ENCODE measurements around the gene EPHB2.
"Not testable (repeated sequence)": the region's sequence is repeated elsewhere in the genome, so short reads cannot be mapped to it uniquely, and the experiment has no call there.

The EPHB2 gene

DNA sequence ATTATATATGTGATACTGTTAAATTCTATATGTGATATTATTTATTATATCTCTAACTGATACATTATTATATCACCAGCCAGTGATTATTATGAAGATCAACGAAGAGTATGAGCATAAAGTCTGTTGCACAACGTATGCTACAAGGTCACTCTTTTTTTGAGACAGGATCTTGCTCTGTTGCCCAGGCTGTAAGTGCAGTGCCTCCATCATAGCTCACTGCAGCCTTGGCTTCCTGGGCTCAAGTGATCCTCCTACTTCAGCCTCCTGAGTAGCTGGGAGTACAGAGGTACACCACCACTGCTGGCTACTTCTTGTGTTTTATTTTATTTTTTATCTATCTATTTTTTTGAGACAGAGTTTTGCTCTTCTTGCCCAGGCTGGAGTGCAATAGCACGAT lies 14.0 kb upstream of the EPHB2 start:
- Histone ChIP-seq H3K4me3 (ENCODE audit: low read length) (no peak overlapping the region), H3K4me1 (ENCODE audit: control insufficient read depth, low read depth, low read length) (no peaks in the 10 kb centered on the region), H3K27me3 (ENCODE audit: control insufficient read depth, insufficient read depth, low read length) (no peaks in the 10 kb centered on the region), H3K9me3 (ENCODE audit: control insufficient read depth, low read depth, low read length) (no peaks in the 10 kb centered on the region), H3K9ac (ENCODE audit: low read length) (no peak overlapping the region), H3K36me3 (ENCODE audit: control insufficient read depth, low read depth, low read length) (no peaks in the 10 kb centered on the region), H3K27ac (ENCODE audit: low read length) (no peak overlapping the region)

DNA sequence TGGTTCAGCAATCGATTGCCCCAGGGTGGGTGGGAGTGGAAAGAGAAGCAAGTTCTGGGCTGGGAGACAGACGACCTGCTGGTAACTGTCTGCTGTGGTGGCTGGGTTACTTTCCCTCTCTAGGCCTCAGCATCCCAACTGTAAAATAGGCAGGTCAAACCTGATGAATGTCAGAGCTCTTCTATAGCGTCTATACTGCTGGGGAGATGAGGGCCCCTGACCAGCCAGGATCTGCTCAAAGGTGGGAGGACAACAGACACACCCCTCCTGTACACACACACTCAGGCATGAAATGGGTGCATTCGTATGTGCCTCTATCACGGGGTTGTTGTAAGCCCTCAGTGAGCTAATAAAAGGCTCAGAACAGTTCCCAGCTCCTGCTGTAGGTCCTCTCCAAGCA lies 12.7 kb upstream of the EPHB2 start:
- no peak overlapping the region for H3K4me3 ChIP-seq (ENCODE audit: low read length)

DNA sequence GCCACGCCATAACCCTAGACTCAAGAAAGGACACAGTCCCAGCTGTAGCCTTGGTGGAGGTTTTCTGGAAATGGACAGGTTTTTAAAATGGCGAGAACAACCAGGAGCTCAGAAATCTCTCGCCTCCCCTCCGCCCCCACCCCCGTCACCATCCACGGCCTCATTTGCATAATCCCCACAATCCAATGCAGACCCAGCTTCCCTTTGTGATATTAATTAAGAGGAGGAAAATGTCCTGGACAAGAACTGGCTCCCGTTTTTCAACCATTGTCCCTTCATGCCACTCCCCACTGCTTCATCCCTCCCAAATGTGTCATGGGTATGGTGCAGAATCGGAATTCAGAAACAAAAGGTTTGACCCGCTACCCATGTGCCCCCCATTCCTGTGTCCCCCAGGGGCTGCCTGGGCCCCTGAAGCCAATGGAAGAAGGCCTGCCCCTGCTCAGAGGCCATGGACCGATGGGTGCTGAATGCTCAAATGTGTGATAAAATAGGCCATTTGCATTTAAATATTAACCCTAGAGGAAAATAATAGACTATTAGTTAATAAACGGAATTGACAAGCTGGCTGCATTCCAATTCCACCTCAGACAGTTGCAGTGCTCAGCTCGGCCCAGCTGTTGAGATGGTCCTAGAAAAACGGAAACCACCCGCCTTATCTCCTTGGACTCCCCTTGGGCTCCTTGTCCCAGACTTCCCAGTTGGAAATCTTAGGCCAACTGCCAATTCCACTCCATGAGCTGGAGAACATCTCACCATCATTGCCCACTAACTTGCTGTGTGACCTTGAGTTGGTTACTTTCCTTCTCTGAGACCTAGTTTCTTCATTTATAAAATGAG lies 10.7 kb upstream of the EPHB2 start:
- H3K27ac ChIP-seq (ENCODE audit: low read length): no peak overlapping the region
- no peak overlapping the region for H3K4me3 ChIP-seq (ENCODE audit: low read length)
- H3K9me3 ChIP-seq (ENCODE audit: control insufficient read depth, low read depth, low read length): no peaks in the 10 kb centered on the region
- H3K9ac ChIP-seq (ENCODE audit: low read length): no peak overlapping the region
- H3K4me1 ChIP-seq (ENCODE audit: control insufficient read depth, low read depth, low read length): no peaks in the 10 kb centered on the region
- H3K27me3 ChIP-seq (ENCODE audit: control insufficient read depth, insufficient read depth, low read length): no peaks in the 10 kb centered on the region
- no peaks in the 10 kb centered on the region for H3K36me3 ChIP-seq (ENCODE audit: control insufficient read depth, low read depth, low read length)

More for the DNA sequence above, 12.7 kb upstream of the EPHB2 start:
- Histone ChIP-seq H3K4me1 (ENCODE audit: control insufficient read depth, low read depth, low read length) (no peaks in the 10 kb centered on the region), H3K27me3 (ENCODE audit: control insufficient read depth, insufficient read depth, low read length) (no peaks in the 10 kb centered on the region), H3K27ac (ENCODE audit: low read length) (no peak overlapping the region), H3K9me3 (ENCODE audit: control insufficient read depth, low read depth, low read length) (no peaks in the 10 kb centered on the region), H3K36me3 (ENCODE audit: control insufficient read depth, low read depth, low read length) (no peaks in the 10 kb centered on the region), H3K9ac (ENCODE audit: low read length) (no peak overlapping the region)

DNA sequence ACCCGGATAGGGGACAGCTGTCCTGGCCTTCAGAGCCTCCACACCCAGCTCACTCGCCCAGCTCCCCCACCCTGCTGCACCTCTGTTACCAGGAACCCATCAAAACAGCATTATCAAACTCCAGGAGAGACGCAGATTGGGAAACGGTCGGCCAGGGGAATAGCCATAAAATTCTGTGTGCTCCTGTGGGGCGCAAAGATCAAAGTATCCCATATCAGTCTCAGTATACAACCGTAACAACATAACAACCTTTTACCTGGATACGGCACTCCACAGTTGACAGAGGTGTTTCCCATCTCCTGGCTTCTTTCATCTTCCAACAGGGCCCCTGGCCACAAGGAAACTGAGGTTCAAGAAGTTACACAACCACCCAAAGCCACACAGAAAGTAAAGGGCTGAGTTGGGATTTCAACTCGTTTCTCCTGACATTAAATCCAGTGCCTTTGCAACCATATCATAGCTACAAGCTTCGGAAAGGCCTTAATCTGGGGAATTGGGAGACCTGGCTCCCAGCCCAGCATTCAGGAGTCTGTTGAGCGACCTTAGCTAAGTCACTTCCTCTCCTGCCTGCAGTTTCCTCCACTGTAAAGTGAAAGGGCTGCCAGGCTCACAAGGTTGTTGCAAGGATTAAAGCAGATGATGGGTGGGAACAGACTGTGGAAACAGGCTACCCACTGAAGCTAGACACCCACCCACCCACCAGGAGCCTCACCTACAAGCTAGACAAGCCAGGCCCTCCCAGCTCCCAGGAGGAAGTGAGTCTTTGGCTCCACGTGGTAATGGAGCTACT lies 8.1 kb upstream of the EPHB2 start:
- no peaks in the 10 kb centered on the region for H3K27me3 ChIP-seq (ENCODE audit: control insufficient read depth, insufficient read depth, low read length)
- H3K9ac ChIP-seq (ENCODE audit: low read length): no peak overlapping the region
- H3K27ac ChIP-seq (ENCODE audit: low read length): no peak overlapping the region
- no peaks in the 10 kb centered on the region for H3K9me3 ChIP-seq (ENCODE audit: control insufficient read depth, low read depth, low read length)
- H3K4me3 ChIP-seq (ENCODE audit: low read length): no peak overlapping the region
- H3K36me3 ChIP-seq (ENCODE audit: control insufficient read depth, low read depth, low read length): no peaks in the 10 kb centered on the region
- no peaks in the 10 kb centered on the region for H3K4me1 ChIP-seq (ENCODE audit: control insufficient read depth, low read depth, low read length)

DNA sequence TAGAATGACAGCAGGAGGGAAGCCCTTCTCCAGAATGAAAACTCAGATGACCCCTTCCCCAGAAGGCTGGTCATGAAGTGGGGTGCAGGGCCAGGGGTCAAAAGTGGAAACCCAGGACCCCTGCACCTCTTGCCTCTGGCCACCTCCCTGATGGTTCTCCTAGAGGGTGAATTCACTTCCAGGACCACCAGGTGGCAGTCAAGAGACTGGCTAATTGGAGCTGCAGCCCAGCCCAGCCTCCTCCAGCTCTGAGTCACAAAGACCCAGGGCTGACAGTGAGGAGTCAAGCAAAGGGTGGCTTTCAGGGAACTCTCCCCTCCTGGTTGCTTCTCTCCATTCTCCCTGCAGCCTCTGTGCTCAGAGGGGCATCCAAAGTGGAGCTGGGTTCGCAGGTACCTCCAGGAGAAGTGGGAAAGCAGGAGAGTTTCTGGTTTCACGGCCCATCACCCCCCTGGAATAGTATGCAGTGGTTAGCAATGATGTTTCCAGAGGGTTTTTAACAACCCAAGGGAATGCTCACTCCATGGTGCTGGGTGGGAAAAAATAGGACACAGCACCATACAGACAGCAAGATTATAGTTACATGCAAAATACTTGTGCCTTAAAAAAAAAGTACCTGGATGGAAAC lies 6.1 kb upstream of the EPHB2 start:
- Histone ChIP-seq H3K9ac (ENCODE audit: low read length) (no peak overlapping the region), H3K27ac (ENCODE audit: low read length) (no peak overlapping the region), H3K4me3 (ENCODE audit: low read length) (no peak overlapping the region)

DNA sequence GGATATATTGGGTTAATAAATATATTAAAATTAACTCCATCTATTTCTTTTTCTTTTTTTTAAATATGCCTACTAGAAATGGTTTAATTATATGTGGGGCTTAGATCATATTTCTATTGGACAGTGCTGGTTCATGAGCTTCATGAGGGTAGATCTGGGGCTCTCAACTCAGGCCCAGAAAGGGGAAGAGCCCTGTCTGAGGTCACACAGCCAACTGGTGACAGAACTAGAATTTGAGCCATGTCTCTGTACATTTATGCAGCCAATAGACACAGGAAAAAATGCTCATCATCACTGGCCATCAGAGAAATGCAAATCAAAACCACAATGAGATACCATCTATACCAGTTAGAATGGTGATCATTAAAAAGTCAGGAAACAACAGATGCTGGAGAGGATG lies 5.1 kb upstream of the EPHB2 start:
- Histone ChIP-seq H3K4me1 (ENCODE audit: control insufficient read depth, low read depth, low read length) (no peaks in the 10 kb centered on the region), H3K9ac (ENCODE audit: low read length) (no peak overlapping the region), H3K9me3 (ENCODE audit: control insufficient read depth, low read depth, low read length) (no peaks in the 10 kb centered on the region), H3K27me3 (ENCODE audit: control insufficient read depth, insufficient read depth, low read length) (peaks cover 7% of the 10 kb centered on the region), H3K36me3 (ENCODE audit: control insufficient read depth, low read depth, low read length) (no peaks in the 10 kb centered on the region), H3K27ac (ENCODE audit: low read length) (no peak overlapping the region), H3K4me3 (ENCODE audit: low read length) (no peak overlapping the region)

More for the DNA sequence above, 6.1 kb upstream of the EPHB2 start:
- H3K4me1 ChIP-seq (ENCODE audit: control insufficient read depth, low read depth, low read length): no peaks in the 10 kb centered on the region
- H3K9me3 ChIP-seq (ENCODE audit: control insufficient read depth, low read depth, low read length): no peaks in the 10 kb centered on the region
- no peaks in the 10 kb centered on the region for H3K36me3 ChIP-seq (ENCODE audit: control insufficient read depth, low read depth, low read length)
- peaks cover 4% of the 10 kb centered on the region for H3K27me3 ChIP-seq (ENCODE audit: control insufficient read depth, insufficient read depth, low read length)

DNA sequence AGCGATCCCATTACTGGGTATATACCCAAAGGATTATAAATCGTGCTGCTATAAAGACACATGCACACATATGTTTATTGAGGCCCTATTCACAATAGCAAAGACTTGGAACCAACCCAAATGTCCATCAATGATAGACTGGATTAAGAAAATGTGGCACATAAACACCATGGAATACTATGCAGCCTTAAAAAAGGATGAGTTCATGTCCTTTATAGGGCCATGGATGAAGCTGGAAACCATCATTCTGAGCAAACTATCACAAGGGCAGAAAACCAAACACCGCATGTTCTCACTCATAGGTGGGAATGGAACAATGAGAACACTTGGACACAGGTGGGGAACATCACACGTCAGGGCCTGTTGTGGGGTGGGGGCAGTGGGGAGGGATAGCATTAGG lies 4.5 kb upstream of the EPHB2 start:
- not testable (repeated sequence) for H3K36me3 ChIP-seq (ENCODE audit: control insufficient read depth, low read depth, low read length); H3K9me3 ChIP-seq (ENCODE audit: control insufficient read depth, low read depth, low read length); H3K27me3 ChIP-seq (ENCODE audit: control insufficient read depth, insufficient read depth, low read length); H3K4me3 ChIP-seq (ENCODE audit: low read length); H3K9ac ChIP-seq (ENCODE audit: low read length); H3K27ac ChIP-seq (ENCODE audit: low read length); H3K4me1 ChIP-seq (ENCODE audit: control insufficient read depth, low read depth, low read length)

DNA sequence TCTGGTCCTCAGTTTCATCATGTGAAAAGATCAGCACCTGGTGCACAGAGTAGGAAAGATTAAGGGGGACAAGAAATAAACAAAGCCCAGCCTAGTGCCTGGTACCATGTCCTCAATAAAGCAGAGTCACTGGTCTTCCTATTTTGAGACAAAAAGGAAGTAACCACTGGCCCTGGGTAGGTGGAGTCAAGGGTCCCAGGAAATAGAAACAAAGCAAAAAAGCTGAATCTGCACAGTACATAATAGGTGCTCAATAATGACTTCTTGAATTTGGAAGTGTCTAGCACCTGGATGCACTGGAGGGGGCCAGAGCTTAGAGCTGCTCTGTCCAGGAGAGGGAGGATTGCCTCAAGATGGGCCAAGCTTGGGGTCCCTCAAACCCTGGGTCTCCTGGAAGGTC lies 1.9 kb upstream of the EPHB2 start:
- no peaks in the 10 kb centered on the region for H3K36me3 ChIP-seq (ENCODE audit: control insufficient read depth, low read depth, low read length)
- H3K4me3 ChIP-seq (ENCODE audit: low read length): no peak overlapping the region
- H3K4me1 ChIP-seq (ENCODE audit: control insufficient read depth, low read depth, low read length): no peaks in the 10 kb centered on the region
- H3K27ac ChIP-seq (ENCODE audit: low read length): no peak overlapping the region
- H3K9ac ChIP-seq (ENCODE audit: low read length): no peak overlapping the region
- no peaks in the 10 kb centered on the region for H3K9me3 ChIP-seq (ENCODE audit: control insufficient read depth, low read depth, low read length)
- peaks cover 28% of the 10 kb centered on the region for H3K27me3 ChIP-seq (ENCODE audit: control insufficient read depth, insufficient read depth, low read length)

DNA sequence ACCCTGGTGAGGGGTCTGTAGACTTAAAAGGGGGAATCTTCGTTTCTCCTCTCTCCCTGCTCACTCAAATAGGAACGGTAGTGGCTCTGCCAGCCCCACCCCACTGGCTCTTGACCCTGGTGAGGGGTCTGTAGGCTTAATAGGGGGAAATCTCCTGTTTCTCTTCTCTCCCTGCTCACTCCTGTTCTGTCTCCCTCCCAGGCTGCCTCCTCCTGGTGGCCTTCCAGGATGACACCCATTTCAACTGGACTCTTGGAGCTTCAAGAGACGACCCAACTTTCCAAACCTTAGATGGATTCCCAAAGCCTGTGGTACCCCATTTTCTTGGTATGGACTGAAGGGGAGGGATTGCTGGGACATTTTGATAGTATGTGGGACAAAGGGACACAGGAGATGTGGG lies 1.4 kb upstream of the EPHB2 start:
- no peak overlapping the region for H3K9ac ChIP-seq (ENCODE audit: low read length)
- no peak overlapping the region for H3K4me3 ChIP-seq (ENCODE audit: low read length)
- H3K27me3 ChIP-seq (ENCODE audit: control insufficient read depth, insufficient read depth, low read length): peaks cover 28% of the 10 kb centered on the region
- no peaks in the 10 kb centered on the region for H3K9me3 ChIP-seq (ENCODE audit: control insufficient read depth, low read depth, low read length)
- no peak overlapping the region for H3K27ac ChIP-seq (ENCODE audit: low read length)
- no peaks in the 10 kb centered on the region for H3K36me3 ChIP-seq (ENCODE audit: control insufficient read depth, low read depth, low read length)
- no peaks in the 10 kb centered on the region for H3K4me1 ChIP-seq (ENCODE audit: control insufficient read depth, low read depth, low read length)

DNA sequence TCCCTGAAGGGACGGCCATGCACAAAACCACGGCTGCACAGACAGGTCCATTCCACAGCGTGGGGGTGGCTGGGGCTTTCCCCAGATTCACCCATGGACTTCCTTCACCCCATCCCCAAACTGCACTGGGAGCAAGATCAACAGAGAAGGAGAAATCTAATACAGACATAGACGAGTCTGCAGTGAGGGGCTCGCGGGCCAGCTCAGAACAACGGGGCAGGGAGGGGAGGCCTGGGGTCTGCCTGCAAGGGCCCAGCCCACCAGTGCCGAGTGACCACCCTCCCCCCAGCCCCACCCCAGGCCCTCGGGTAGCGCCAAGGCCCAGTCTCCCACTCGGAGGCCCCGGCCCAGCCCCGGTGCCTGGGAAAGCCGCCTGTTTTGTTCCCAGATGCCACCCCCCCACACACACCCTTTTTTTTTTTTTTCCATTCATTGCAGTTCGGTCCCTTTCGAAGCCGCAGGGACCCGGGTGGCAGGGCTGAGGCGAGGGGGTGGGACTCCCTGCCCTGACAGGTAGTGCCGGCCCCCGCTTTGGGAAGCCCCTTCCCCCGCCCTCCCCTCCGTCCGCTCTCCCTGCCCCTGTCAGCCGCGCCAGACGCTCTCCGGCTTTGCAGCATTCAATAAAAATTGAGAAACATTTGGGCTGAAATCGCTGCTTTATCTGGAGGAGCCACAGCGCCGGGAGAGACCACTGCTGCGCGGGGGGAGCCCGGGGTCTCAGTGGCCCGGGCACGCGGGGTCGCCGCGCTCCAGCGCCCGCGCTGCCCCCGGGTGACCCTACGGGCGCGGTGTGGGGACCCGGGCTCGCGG lies 543 bp upstream of the EPHB2 start:
- Histone ChIP-seq H3K27me3 (ENCODE audit: control insufficient read depth, insufficient read depth, low read length) (peaks cover 28% of the 10 kb centered on the region), H3K4me3 (ENCODE audit: low read length) (peak overlapping the region; percentile 41), H3K36me3 (ENCODE audit: control insufficient read depth, low read depth, low read length) (no peaks in the 10 kb centered on the region), H3K9me3 (ENCODE audit: control insufficient read depth, low read depth, low read length) (no peaks in the 10 kb centered on the region), H3K4me1 (ENCODE audit: control insufficient read depth, low read depth, low read length) (no peaks in the 10 kb centered on the region), H3K9ac (ENCODE audit: low read length) (no peak overlapping the region), H3K27ac (ENCODE audit: low read length) (no peak overlapping the region)

DNA sequence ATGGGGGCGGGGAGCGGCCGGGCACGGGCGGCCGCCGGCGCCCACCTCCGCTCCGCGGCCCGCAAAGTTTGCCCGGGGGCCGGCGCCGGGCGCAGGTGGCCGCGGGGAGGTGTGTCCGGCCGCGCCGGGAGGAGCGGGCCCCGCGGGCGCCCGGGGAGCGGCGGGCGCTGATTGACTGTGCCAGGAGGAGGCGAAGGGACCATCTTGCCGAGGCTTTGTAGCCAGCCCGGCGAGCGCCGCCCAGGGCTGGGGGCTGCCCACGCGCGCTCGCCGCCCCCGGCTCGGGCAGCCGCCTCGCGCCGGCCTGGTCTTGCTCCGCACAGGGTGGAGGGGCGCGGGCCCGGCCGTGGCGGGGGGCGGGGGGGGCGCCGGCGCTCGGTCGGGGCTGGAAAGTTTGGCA lies 432 bp downstream of the EPHB2 start:
- H3K36me3 ChIP-seq (ENCODE audit: control insufficient read depth, low read depth, low read length): no peaks in the 10 kb centered on the region
- H3K27ac ChIP-seq (ENCODE audit: low read length): no peak overlapping the region
- H3K4me1 ChIP-seq (ENCODE audit: control insufficient read depth, low read depth, low read length): no peaks in the 10 kb centered on the region
- peak overlapping the region; percentile 51 for H3K4me3 ChIP-seq (ENCODE audit: low read length)
- H3K9ac ChIP-seq (ENCODE audit: low read length): no peak overlapping the region
- H3K27me3 ChIP-seq (ENCODE audit: control insufficient read depth, insufficient read depth, low read length): peaks cover 28% of the 10 kb centered on the region
- no peaks in the 10 kb centered on the region for H3K9me3 ChIP-seq (ENCODE audit: control insufficient read depth, low read depth, low read length)

Measured in iPS-18a (cell line).